ENCODE data around the gene DCDC2C. TPM values are rescaled to one million over a fixed set of nuclear protein-coding genes. Genes with fewer than 3 reads are reported as not detected.

DCDC2C gene
- total and polyA plus RNA-seq, 2 experiments from 2014 or later = not detected

GRCh38 chr2:3778851-3779495 lies 75.6 kb downstream of the DCDC2C start:
- no peaks in the 10 kb centered on the region for H3K9me3 ChIP-seq (ENCODE audit: low read depth)
- WGBS (ENCODE audit: low lambda C conversion rate, missing lambda C conversion rate) = 86% methylated on average over 24 of the region's 24 CpGs
- H2AFZ ChIP-seq = no peak overlapping the region

DNA sequence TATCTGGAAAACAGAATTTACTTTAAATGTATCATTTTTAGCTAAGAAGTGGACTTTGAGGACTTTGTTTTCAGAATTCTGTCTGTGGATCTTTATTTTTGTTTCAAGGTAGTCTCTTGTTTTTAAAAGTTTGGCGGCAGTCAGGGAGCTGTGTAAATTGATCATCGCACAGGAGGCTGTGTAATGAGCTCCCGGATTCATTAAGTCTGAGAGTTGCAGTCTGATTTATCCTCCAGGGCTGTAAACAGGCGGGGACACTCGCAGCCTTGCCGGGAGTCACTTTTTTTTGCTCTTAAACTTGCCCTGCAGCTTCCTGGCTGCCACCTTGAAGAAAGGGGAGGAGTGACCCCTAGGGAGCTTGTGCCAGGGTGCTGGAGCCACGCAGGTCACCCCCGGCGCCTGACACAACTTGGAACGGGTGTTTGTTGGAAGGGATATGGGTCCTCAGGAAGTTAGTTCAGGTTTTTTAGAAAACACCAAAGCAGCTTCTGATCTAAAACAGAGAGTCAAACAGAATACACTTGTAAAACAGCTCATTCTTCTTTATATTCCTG lies 76.2 kb downstream of the DCDC2C start:
- Histone ChIP-seq H3K9me2 (replicated peaks; ENCODE audit: insufficient read depth) (no peaks in the 10 kb centered on the region), H2AFZ (no peak overlapping the region), H3K9me3 (ENCODE audit: low read depth) (no peaks in the 10 kb centered on the region), H3K27me3 (peaks cover 5% of the 10 kb centered on the region), H3K36me3 (replicated peaks; ENCODE audit: insufficient read depth, low read depth) (no peaks in the 10 kb centered on the region), H3K4me3 (no peak overlapping the region), H4K20me1 (ENCODE audit: insufficient read depth, poor library complexity, severe bottlenecking) (no peaks in the 10 kb centered on the region), H3K4me1 (ENCODE audit: insufficient read depth) (no peaks in the 10 kb centered on the region), H3K4me2 (no peak overlapping the region), H3K27ac (no peak overlapping the region), H3K79me2 (no peaks in the 10 kb centered on the region)
- no peak for DNase-seq (ENCODE audit: low spot score)
- no peak for TF ChIP-seq EZH2phosphoT487 (IDR thresholded peaks at IDR 0.05; ENCODE audit: low read depth, severe bottlenecking, unreplicated experiment)
- TF ChIP-seq, protein P1, sequence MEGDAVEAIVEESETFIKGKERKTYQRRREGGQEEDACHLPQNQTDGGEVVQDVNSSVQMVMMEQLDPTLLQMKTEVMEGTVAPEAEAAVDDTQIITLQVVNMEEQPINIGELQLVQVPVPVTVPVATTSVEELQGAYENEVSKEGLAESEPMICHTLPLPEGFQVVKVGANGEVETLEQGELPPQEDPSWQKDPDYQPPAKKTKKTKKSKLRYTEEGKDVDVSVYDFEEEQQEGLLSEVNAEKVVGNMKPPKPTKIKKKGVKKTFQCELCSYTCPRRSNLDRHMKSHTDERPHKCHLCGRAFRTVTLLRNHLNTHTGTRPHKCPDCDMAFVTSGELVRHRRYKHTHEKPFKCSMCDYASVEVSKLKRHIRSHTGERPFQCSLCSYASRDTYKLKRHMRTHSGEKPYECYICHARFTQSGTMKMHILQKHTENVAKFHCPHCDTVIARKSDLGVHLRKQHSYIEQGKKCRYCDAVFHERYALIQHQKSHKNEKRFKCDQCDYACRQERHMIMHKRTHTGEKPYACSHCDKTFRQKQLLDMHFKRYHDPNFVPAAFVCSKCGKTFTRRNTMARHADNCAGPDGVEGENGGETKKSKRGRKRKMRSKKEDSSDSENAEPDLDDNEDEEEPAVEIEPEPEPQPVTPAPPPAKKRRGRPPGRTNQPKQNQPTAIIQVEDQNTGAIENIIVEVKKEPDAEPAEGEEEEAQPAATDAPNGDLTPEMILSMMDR (IDR thresholded peaks at IDR 0.05; ENCODE audit: poor library complexity) = no peak
- WGBS (ENCODE audit: low lambda C conversion rate, missing lambda C conversion rate) = 50% methylated on average over 10 of the region's 10 CpGs

More at GRCh38 chr2:3778851-3779495, 75.6 kb downstream of the DCDC2C start:
- Histone ChIP-seq H3K27me3 (peaks cover 5% of the 10 kb centered on the region), H3K79me2 (no peaks in the 10 kb centered on the region), H3K36me3 (replicated peaks; ENCODE audit: insufficient read depth, low read depth) (no peaks in the 10 kb centered on the region), H3K4me2 (no peak overlapping the region), H4K20me1 (ENCODE audit: insufficient read depth, poor library complexity, severe bottlenecking) (no peaks in the 10 kb centered on the region), H3K27ac (no peak overlapping the region), H3K4me3 (no peak overlapping the region), H3K9me2 (replicated peaks; ENCODE audit: insufficient read depth) (no peaks in the 10 kb centered on the region), H3K4me1 (ENCODE audit: insufficient read depth) (no peaks in the 10 kb centered on the region)
- DNase-seq (ENCODE audit: low spot score) = no peak
- TF ChIP-seq EZH2phosphoT487 (IDR thresholded peaks at IDR 0.05; ENCODE audit: low read depth, severe bottlenecking, unreplicated experiment) (no peak), EZH2 (IDR thresholded peaks at IDR 0.05; ENCODE audit: borderline replicate concordance) (no peak)
- TF ChIP-seq, protein P1 (IDR thresholded peaks at IDR 0.05; ENCODE audit: poor library complexity) = no peak

GRCh38 chr2:3780477-3781402 lies 77.4 kb downstream of the DCDC2C start:
- H3K27ac ChIP-seq = no peak overlapping the region
- no peak overlapping the region for H3K4me3 ChIP-seq
- H3K4me2 ChIP-seq = peak overlapping the region; percentile 53
- DNase-seq (ENCODE audit: low spot score) = peak; percentile 74
- H3K9me2 ChIP-seq (replicated peaks; ENCODE audit: insufficient read depth) = no peaks in the 10 kb centered on the region
- no peaks in the 10 kb centered on the region for H3K36me3 ChIP-seq (replicated peaks; ENCODE audit: insufficient read depth, low read depth)
- 49% methylated on average over 23 of the region's 23 CpGs for WGBS (ENCODE audit: low lambda C conversion rate, missing lambda C conversion rate)
- no peaks in the 10 kb centered on the region for H3K4me1 ChIP-seq (ENCODE audit: insufficient read depth)
- no peaks in the 10 kb centered on the region for H4K20me1 ChIP-seq (ENCODE audit: insufficient read depth, poor library complexity, severe bottlenecking)
- peaks cover 5% of the 10 kb centered on the region for H3K27me3 ChIP-seq
- TF ChIP-seq EZH2 (IDR thresholded peaks at IDR 0.05; ENCODE audit: borderline replicate concordance) = no peak
- TF ChIP-seq, protein P1 (IDR thresholded peaks at IDR 0.05; ENCODE audit: poor library complexity) = peak; percentile 64
- no peaks in the 10 kb centered on the region for H3K79me2 ChIP-seq
- H2AFZ ChIP-seq = peak overlapping the region; percentile 11
- H3K9me3 ChIP-seq (ENCODE audit: low read depth) = no peaks in the 10 kb centered on the region
